ENCODE data around the gene SCART1. TPM values are rescaled to one million over a fixed set of nuclear protein-coding genes. Genes with fewer than 3 reads are reported as not detected.

The SCART1 gene
- total RNA-seq, 1 donor from 2014 or later = 0.36 TPM

Other genes starting within 250 kb of the SCART1 start
- 0.38 TPM for gene UTF1, start 223.7 kb upstream of the SCART1 start, total RNA-seq (ENCODE audit: unreplicated experiment)
- gene VENTX, start 216.1 kb upstream of the SCART1 start, total RNA-seq (ENCODE audit: unreplicated experiment) = 0.23 TPM
- 1.5 TPM for gene ADAM8, start 177.1 kb upstream of the SCART1 start, total RNA-seq (ENCODE audit: unreplicated experiment)
- gene TUBGCP2, start 145.1 kb upstream of the SCART1 start, total RNA-seq (ENCODE audit: unreplicated experiment) = 50.7 TPM
- 18.6 TPM for gene ZNF511, start 145.0 kb upstream of the SCART1 start, total RNA-seq (ENCODE audit: unreplicated experiment)
- not detected for gene CALY, start 117.0 kb upstream of the SCART1 start, total RNA-seq (ENCODE audit: unreplicated experiment)
- not detected for gene PRAP1, start 106.6 kb upstream of the SCART1 start, total RNA-seq (ENCODE audit: unreplicated experiment)
- 8.9 TPM for gene FUOM, start 95.9 kb upstream of the SCART1 start, total RNA-seq (ENCODE audit: unreplicated experiment)
- gene ECHS1, start 80.6 kb upstream of the SCART1 start, total RNA-seq (ENCODE audit: unreplicated experiment) = 69.6 TPM
- 6.6 TPM for gene PAOX, start 74.7 kb upstream of the SCART1 start, total RNA-seq (ENCODE audit: unreplicated experiment)
- 97.3 TPM for gene MTG1, start 59.8 kb upstream of the SCART1 start, total RNA-seq (ENCODE audit: unreplicated experiment)
- 0.28 TPM for gene SPRN, start 29.3 kb upstream of the SCART1 start, total RNA-seq (ENCODE audit: unreplicated experiment)
- 7.7 TPM for gene CYP2E1, start 73.4 kb downstream of the SCART1 start, total RNA-seq (ENCODE audit: unreplicated experiment)
- gene SYCE1, start 111.6 kb downstream of the SCART1 start, total RNA-seq (ENCODE audit: unreplicated experiment) = 0.26 TPM
- gene FRG2B, start 172.8 kb downstream of the SCART1 start, total RNA-seq (ENCODE audit: unreplicated experiment) = 0.13 TPM